GF-D8 (cell line): Measurements from ENCODE around the gene ADGB.

ENCODE experiments used
- DNase-seq: peaks from one replicate; lab custom pipeline; 2025; lab: John Stamatoyannopoulos, UW

The ADGB gene

DNA sequence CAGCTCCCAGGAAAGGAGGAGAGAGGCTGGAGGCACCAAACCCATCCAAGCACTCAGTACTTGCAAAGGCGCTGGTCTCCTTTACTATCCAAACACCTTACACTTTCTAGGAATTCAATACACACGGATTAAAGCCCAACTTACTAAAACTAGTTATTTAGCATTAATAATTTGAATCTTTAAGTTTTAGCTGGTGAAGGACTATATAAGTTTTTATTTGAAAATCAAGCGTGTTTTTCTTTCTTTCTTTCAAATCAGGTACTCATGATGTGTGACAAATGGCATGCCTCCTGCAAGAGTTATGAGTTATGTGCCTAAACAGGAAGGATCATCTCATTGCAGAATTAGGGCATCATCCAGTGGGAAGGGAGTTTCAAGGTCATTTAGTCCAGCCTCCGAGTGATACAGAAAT lies 263.7 kb downstream of the ADGB start:
- DNase-seq: no peak

DNA sequence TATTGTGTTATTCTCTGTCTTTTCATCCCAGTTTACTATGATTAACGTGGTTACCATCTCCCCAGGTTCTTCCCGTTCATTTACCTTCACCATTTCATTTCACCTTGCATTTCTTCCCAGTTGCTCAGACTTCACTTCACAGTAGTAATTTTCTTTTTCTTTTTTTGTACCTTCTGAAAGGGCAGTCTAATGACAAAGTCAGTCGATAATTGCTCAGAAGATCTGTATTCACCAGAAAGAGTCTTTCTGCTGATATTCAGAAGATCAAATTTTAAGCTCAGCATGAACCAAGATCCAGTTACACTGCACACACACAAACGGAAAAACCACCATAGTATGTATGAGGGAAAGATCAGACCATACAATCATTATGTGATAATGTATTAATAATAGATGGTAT lies 265.5 kb downstream of the ADGB start:
- no peak for DNase-seq

DNA sequence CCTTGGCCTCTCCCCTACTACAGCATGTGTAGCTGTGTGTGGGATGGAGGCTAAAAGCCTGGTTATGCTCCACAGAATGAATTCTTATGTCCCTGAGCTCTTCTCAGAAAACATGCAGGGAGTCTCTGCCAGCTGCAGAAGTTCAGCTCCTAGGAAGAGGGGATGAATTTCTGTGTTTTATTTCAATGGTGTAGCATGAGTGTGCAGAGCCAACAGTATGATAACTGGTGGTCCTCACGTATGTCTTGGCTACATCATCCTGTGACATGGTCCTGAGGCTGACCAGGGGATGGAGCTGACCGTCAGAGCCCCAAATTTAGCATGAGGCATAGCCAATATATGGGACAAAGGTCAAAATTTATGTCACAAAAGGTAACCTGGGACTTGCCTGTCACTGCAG lies 266.1 kb downstream of the ADGB start:
- DNase-seq: no peak
